Esophagus muscularis mucosa (tissue), 4 donors: ENCODE data around the gene MYRF. TPM values are rescaled to one million over a fixed set of nuclear protein-coding genes. Genes with fewer than 3 reads are reported as not detected.

ENCODE experiments used
- DNase-seq: peaks from one replicate; pipeline ENCODE4 v3.0.0-alpha.2; 2017; ENCODE audit errors: extremely low spot score
- H3K27ac ChIP-seq, 4 donors: fragments of 200-600 bp; sonication (generic); replicated peaks in 1 of 4; 1 replicate in 3 of 4; 2 replicates in 1 of 4; pipeline ENCODE4 v1.5.1; 2016 to 2019; ENCODE audit warnings: mild to moderate bottlenecking in 1 of 4
- H3K27me3 ChIP-seq, 4 donors: fragments of 200-600 bp; sonication (generic); one replicate each; pipeline versions ENCODE4 v1.5.1 to v1.6.0; 2016 to 2019
- H3K36me3 ChIP-seq, 4 donors: fragments of 200-600 bp; sonication (generic); one replicate each; pipeline ENCODE4 v1.5.1; 2016 to 2019
- H3K4me1 ChIP-seq, 4 donors: fragments of 200-600 bp; sonication (generic); one replicate each; pipeline ENCODE4 v1.5.1; 2016 to 2019
- H3K4me3 ChIP-seq, 4 donors: fragments of 200-600 bp; sonication (generic); 1 replicate in 2 of 4; 2 replicates in 2 of 4; pipeline ENCODE4 v1.5.1; 2016 to 2019; ENCODE audit warnings: mild to moderate bottlenecking in 4 of 4, moderate library complexity in 1 of 4
- H3K9me3 ChIP-seq, 4 donors: fragments of 200-600 bp; sonication (generic); 1 replicate in 3 of 4; 2 replicates in 1 of 4; pipeline ENCODE4 v1.5.1; 2016 to 2019
- EP300 ChIP-seq: sonication (generic); formaldehyde crosslinking; IDR thresholded peaks from one replicate; pipeline ENCODE4 v1.6.1; 2017; ENCODE audit warnings: antibody characterized with exemption
- POLR2A ChIP-seq: fragments of 450-650 bp; IDR thresholded peaks from one replicate; pipeline ENCODE4 v1.6.1; 2017; ENCODE audit warnings: antibody characterized with exemption, moderate library complexity, mild to moderate bottlenecking, low read depth
- POLR2AphosphoS5 ChIP-seq, 2 donors: sonication (generic); formaldehyde crosslinking; IDR thresholded peaks; one replicate each; pipeline ENCODE4 v1.6.1; 2017; ENCODE audit warnings: antibody characterized with exemption in 2 of 2
- WGBS: methylation state at CpG from one replicate; pipeline ENCODE4 v1.1.5; 2018; 5-methylcytosine and 5-hydroxymethylcytosine counted together
- intact Hi-C: fragments of 100-400 bp; cut with DNase I; formaldehyde crosslinking; loops from one replicate; pipeline ENCODE4 v1.15.1; 2023
- total RNA-seq, 4 donors: library from RNA; depleted of rRNA; stranded (reverse); fragments of >200 nt; gene quantifications; one replicate each; pipeline versions ENCODE4 v1.1.0 to v1.2.1, GENCODE V29; 2016
- TF ChIP-seq, protein P1 (sequence below), 3 experiments: fragments of 200-600 bp in 2 of 3; fragments of 450-650 bp in 1 of 3; sonication (generic) in 2 of 3; IDR thresholded peaks; one replicate each; pipeline ENCODE4 v1.5.1; 2017 to 2019; ENCODE audit warnings: antibody characterized with exemption in 3 of 3, mild to moderate bottlenecking in 2 of 3, moderate library complexity in 1 of 3

MYRF gene
- total RNA-seq, 4 donors from 2014 or later = under 0.01 to 0.71 (median 0.40) TPM

DNA sequence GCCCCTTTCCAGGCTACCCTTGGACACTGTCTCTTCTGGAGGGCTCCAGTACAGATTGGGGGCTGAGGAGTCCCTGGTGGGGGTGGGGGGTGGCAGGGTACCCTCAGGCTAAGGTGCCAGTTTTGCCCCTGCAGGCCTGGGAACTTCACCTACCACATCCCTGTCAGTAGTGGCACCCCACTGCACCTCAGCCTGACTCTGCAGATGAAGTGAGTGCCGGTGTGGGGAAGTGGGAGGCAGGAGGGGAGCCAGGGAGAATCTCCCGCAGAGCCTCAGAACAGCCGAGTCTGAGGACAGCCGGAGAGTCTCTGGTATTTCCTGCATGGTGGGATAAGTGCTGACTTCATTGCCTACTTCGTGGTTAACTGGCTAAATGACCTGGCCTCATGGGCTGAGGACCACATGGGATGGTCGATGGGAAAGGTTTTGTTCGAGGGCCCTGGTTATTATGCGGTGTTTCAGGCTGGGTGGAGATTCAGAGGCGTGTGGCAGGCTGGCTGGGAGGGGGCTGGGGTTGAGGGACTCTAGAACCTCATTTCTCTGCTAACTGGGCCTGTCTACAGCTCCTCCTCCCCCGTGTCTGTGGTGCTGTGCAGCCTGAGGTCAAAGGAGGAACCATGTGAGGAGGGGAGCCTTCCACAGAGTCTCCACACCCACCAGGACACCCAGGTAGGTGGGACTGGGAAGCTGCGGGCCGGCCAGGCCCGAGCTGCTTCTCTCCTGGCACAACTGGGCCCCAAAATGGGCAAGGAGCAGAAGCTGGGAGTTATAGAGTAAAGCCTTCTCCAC lies 31.5 kb downstream of the MYRF start:
- Histone ChIP-seq H3K27ac (no peak overlapping the region), H3K4me1 (no peaks in the 10 kb centered on the region), H3K4me3 (no peak overlapping the region), H3K36me3 (peaks cover 31 to 71% (median 60%) of the 10 kb centered on the region in 4 donors), H3K27me3 (no peaks in the 10 kb centered on the region), H3K9me3 (no peaks in the 10 kb centered on the region)
- TF ChIP-seq, protein P1, sequence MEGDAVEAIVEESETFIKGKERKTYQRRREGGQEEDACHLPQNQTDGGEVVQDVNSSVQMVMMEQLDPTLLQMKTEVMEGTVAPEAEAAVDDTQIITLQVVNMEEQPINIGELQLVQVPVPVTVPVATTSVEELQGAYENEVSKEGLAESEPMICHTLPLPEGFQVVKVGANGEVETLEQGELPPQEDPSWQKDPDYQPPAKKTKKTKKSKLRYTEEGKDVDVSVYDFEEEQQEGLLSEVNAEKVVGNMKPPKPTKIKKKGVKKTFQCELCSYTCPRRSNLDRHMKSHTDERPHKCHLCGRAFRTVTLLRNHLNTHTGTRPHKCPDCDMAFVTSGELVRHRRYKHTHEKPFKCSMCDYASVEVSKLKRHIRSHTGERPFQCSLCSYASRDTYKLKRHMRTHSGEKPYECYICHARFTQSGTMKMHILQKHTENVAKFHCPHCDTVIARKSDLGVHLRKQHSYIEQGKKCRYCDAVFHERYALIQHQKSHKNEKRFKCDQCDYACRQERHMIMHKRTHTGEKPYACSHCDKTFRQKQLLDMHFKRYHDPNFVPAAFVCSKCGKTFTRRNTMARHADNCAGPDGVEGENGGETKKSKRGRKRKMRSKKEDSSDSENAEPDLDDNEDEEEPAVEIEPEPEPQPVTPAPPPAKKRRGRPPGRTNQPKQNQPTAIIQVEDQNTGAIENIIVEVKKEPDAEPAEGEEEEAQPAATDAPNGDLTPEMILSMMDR (IDR thresholded peaks at IDR 0.05) = no peak
- TF ChIP-seq POLR2AphosphoS5 (IDR thresholded peaks at IDR 0.05) (no peak), POLR2A (no peak), EP300 (no peak)
- intact Hi-C loops = no loop called here
- 60% methylated on average over 8 of the region's 13 CpGs for WGBS
- DNase-seq = no peak

DNA sequence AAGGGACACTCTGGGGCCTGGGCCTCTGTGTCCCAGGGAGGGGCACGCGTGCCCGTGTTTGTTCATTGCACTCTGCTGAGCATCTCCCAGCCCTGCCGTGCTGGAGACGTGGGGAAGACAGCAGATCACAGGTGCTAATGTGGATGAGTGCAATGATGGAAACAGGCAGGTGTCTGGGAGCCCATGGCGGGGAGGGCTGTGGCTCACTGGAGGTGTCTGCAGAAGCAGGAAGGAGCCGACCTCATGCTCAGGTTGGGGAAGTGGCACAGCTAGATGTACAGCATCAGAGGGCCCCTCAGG lies 32.0 kb downstream of the MYRF start:
- no peak overlapping the region for H3K27ac ChIP-seq
- WGBS = 70% methylated on average over 2 of the region's 7 CpGs
- intact Hi-C loops = no loop called here
- peaks cover 0 to 3% (median 0%) of the 10 kb centered on the region in 4 donors for H3K4me1 ChIP-seq
- no peak overlapping the region for H3K4me3 ChIP-seq
- DNase-seq = no peak
- H3K27me3 ChIP-seq = no peaks in the 10 kb centered on the region
- no peaks in the 10 kb centered on the region for H3K9me3 ChIP-seq
- TF ChIP-seq, protein P1 (IDR thresholded peaks at IDR 0.05) = no peak
- TF ChIP-seq EP300 (no peak), POLR2AphosphoS5 (IDR thresholded peaks at IDR 0.05) (no peak), POLR2A (no peak)
- peaks cover 36 to 77% (median 66%) of the 10 kb centered on the region in 4 donors for H3K36me3 ChIP-seq

DNA sequence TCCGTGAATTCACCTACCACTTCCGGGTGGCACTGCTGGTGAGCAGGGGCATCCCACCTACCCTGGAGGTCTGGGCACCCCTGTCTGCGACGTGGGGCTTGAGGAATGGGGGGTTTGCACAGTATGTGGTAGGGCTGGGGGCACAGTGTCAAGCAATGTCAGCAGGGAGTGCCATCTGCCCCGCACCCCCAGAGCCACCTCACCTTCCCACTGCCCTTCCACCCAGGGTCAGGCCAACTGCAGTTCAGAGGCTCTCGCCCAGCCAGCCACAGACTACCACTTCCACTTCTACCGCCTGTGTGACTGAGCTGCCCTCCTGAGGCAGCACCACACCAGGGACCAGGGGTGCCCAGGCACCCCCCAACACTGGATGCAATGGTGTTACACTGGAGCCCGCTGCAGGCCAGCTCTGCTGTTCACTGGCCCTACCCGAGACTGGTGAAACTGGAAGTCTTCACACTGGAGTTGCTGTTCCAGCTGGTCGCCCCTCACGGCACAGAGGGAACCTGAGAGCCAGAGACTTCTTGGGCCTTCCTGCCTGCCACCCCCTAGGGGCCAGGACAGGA lies 33.5 kb downstream of the MYRF start:
- Histone ChIP-seq H3K4me1 (peaks cover 3 to 17% (median 3%) of the 10 kb centered on the region in 4 donors), H3K27ac (no peak overlapping the region), H3K36me3 (peaks cover 42 to 85% (median 75%) of the 10 kb centered on the region in 4 donors), H3K4me3 (no peak overlapping the region), H3K27me3 (no peaks in the 10 kb centered on the region), H3K9me3 (no peaks in the 10 kb centered on the region)
- TF ChIP-seq EP300 (no peak), POLR2AphosphoS5 (IDR thresholded peaks at IDR 0.05) (no peak), POLR2A (no peak)
- TF ChIP-seq, protein P1 (IDR thresholded peaks at IDR 0.05) = no peak
- DNase-seq = no peak
- intact Hi-C loops = no loop called here
- 85% methylated on average over 4 of the region's 11 CpGs for WGBS

DNA sequence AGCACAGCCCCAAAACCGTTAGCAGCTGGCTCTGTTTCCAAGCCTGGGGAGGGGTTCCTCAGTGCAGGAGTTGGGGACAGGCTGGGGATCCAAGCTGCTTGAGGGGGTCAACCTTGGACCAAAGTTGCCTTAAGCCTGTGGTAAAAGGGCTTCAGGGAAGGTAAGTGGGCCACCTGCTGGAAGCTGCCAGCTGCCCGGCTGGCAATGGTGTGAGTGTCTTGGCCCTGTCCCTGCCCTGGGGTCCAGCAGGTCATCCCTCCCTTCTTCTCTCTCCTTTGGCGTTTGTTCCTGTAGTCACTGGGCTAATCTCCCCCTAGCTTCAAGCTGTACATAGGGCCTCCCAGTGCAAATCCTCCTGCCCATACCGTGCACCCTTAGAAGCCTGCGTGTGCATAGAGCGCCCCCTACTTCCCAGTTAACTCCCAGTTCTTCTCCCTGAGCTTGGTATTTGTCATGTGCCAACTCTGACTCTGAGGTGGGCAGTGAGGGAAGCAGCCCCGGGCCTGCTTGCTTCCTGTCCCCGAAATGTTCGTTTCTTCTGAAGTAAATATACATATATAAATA lies 35.6 kb downstream of the MYRF start:
- peaks cover 14 to 32% (median 15%) of the 10 kb centered on the region in 4 donors for H3K4me1 ChIP-seq
- DNase-seq = no peak
- TF ChIP-seq, protein P1 (IDR thresholded peaks at IDR 0.05) = peak in 2 of 3 experiments; percentile 19 to 20
- TF ChIP-seq POLR2AphosphoS5 (IDR thresholded peaks at IDR 0.05) (no peak), EP300 (no peak)
- intact Hi-C loops = no loop called here
- 39% methylated on average over 8 of the region's 9 CpGs for WGBS
- H3K36me3 ChIP-seq = peaks cover 42 to 75% (median 70%) of the 10 kb centered on the region in 4 donors
- no peak overlapping the region for H3K4me3 ChIP-seq
- no peak overlapping the region for H3K27ac ChIP-seq
- no peaks in the 10 kb centered on the region for H3K27me3 ChIP-seq
- no peaks in the 10 kb centered on the region for H3K9me3 ChIP-seq
